ENCODE data around the gene PSMD8. TPM values are rescaled to one million over a fixed set of nuclear protein-coding genes. Genes with fewer than 3 reads are reported as not detected.
"Not testable (repeated sequence)": the region's sequence is repeated elsewhere in the genome, so short reads cannot be mapped to it uniquely, and the experiment has no call there.

The PSMD8 gene
- total RNA-seq, 2 donors from 2014 or later, result 173 to 178 TPM

DNA sequence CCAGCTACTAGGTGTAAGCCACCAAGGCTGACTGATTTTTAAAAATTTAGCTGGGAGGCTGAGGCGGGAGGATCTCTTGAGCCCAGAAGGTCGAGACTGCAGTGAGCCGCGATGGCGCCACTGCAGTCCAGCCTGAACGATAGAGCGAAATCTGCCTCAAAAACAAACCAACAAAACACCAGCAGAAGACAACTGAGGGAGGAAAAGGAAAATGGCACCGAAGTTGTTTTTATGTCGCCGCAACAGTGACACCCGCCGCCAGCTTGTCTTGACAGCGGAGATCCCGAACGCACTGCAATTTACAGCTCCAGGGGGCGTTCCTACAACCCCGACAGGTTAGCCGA is 28.2 kb downstream of the PSMD8 start:
- DNase-seq (ENCODE audit: low spot score), result no peak
- Histone ChIP-seq H3K36me3 (no peaks in the 10 kb centered on the region), H3K4me3 (peak overlapping the region; percentile 89), H3K9me3 (no peaks in the 10 kb centered on the region), H3K4me1 (ENCODE audit: control insufficient read depth in 1 of 2, low read depth in 2 of 2) (peaks cover 0 to 11% of the 10 kb centered on the region in 2 donors), H3K27me3 (replicated peaks; ENCODE audit: insufficient read depth) (peaks cover 3% of the 10 kb centered on the region), H3K27ac (peak overlapping the region in 1 of 2 donors; percentile 34)
- TF ChIP-seq, protein P1, sequence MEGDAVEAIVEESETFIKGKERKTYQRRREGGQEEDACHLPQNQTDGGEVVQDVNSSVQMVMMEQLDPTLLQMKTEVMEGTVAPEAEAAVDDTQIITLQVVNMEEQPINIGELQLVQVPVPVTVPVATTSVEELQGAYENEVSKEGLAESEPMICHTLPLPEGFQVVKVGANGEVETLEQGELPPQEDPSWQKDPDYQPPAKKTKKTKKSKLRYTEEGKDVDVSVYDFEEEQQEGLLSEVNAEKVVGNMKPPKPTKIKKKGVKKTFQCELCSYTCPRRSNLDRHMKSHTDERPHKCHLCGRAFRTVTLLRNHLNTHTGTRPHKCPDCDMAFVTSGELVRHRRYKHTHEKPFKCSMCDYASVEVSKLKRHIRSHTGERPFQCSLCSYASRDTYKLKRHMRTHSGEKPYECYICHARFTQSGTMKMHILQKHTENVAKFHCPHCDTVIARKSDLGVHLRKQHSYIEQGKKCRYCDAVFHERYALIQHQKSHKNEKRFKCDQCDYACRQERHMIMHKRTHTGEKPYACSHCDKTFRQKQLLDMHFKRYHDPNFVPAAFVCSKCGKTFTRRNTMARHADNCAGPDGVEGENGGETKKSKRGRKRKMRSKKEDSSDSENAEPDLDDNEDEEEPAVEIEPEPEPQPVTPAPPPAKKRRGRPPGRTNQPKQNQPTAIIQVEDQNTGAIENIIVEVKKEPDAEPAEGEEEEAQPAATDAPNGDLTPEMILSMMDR (IDR thresholded peaks at IDR 0.05), result no peak
- peak; percentile 16 for ATAC-seq (ENCODE audit: insufficient number of reproducible peaks, low FRiP score, low read depth)

DNA sequence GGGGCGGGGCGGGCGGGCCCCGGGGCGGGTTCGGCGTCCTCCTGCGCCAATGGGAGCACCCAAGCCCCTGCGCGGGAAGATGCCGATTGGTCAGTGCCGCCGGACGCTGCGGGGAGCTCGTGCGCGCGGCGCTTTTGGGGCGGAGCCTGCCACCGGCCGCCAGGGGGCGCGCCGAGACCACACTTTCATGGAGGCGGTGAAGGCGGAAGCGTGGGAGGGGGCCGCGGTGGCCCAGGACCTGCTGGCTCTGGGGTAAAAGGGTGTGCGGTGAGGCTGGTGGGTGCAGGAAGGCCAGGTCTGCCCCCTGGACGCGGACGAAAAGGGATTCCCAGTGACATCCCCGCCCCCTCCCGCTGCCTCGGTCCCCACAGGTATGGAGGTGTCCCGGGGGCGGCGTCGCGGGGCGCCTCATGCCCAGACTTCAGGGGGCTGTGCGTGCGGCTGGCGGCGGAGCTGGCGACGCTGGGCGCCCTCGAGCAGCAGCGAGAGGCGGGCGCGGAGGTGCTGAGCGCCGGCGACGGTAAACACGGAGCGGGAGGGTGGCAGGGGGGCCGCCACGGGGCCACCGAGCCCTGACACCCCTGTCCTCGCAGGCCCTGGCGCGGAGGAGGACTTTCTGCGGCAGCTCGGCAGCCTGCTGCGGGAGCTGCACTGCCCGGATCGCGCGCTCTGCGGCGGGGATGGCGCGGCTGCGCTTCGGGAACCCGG is 28.8 kb downstream of the PSMD8 start, which contains the start of gene FAM98C:
Gene FAM98C, plus strand, starts transcription at position 127 of the 708 bp plus-strand sequence. Its CDS starts 61 bp downstream, at position 188.
- ATAC-seq (ENCODE audit: insufficient number of reproducible peaks, low FRiP score, low read depth), result peak; percentile 96
- DNase-seq (ENCODE audit: low spot score), result peak; percentile 73
- no peaks in the 10 kb centered on the region for H3K36me3 ChIP-seq
- H3K27ac ChIP-seq, result peak within 1 kb of the TSS; percentile 57 to 59
- H3K27me3 ChIP-seq (replicated peaks; ENCODE audit: insufficient read depth), result peaks cover 3% of the 10 kb centered on the region
- H3K4me1 ChIP-seq (ENCODE audit: control insufficient read depth in 1 of 2, low read depth in 2 of 2), result peaks cover 0 to 11% of the 10 kb centered on the region in 2 donors
- TF ChIP-seq, protein P1 (IDR thresholded peaks at IDR 0.05), result peak; percentile 98
- peak within 1 kb of the TSS; percentile 89 for H3K4me3 ChIP-seq
- no peaks in the 10 kb centered on the region for H3K9me3 ChIP-seq

DNA sequence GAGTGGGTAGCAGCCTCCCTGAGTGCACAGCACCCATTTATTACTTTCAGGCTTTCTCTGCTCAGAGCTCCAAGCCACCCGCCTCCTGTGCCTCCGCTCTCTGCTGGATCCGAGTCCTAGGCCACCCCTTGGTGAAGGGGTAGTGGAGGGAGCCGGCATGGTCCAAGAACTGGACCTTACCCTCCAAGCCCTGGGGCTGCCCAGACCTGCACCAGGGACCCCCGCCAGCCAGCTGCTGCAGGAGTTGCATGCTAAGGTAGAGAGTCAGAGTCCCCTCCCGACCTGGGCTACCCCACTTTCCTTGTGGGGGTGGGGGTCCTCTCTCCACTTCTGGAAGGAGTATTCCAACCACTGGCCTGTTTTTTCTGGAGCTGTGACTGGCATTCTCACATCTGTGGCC is 30.5 kb downstream of the PSMD8 start:
- DNase-seq (ENCODE audit: low spot score), result no peak

DNA sequence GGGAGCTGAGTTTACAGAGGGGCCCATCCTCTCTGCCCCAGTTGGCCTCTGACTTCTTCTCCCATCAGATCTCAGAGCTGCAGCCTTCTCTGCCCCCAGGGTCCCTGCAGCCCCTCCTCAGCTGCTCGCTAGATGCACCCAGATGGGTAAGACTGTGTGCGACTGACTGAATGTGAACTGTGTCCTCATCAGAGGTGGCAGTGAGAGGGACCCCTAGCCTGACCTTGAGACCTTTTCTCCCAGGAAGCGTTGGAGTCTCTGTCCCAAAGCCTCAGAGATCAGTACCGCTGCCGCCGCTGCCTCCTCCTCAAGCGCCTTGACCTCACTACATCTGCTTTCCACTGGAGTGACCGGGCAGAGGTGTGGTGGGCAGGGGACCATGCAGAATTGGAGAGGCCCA is 30.9 kb downstream of the PSMD8 start:
- H3K27me3 ChIP-seq (replicated peaks; ENCODE audit: insufficient read depth), result peaks cover under 1% of the 10 kb centered on the region
- no peak for ATAC-seq (ENCODE audit: insufficient number of reproducible peaks, low FRiP score, low read depth)
- H3K9me3 ChIP-seq, result no peaks in the 10 kb centered on the region
- no peaks in the 10 kb centered on the region for H3K36me3 ChIP-seq
- no peak overlapping the region for H3K27ac ChIP-seq
- no peak for DNase-seq (ENCODE audit: low spot score)
- TF ChIP-seq, protein P1 (IDR thresholded peaks at IDR 0.05), result no peak
- H3K4me1 ChIP-seq (ENCODE audit: control insufficient read depth in 1 of 2, low read depth in 2 of 2), result peaks cover 0 to 11% of the 10 kb centered on the region in 2 donors
- no peak overlapping the region for H3K4me3 ChIP-seq

More for the DNA sequence above, 30.5 kb downstream of the PSMD8 start:
- Histone ChIP-seq H3K27ac (no peak overlapping the region), H3K9me3 (no peaks in the 10 kb centered on the region), H3K4me3 (no peak overlapping the region), H3K27me3 (replicated peaks; ENCODE audit: insufficient read depth) (peaks cover 3% of the 10 kb centered on the region), H3K4me1 (ENCODE audit: control insufficient read depth in 1 of 2, low read depth in 2 of 2) (peaks cover 0 to 11% of the 10 kb centered on the region in 2 donors), H3K36me3 (no peaks in the 10 kb centered on the region)
- no peak for ATAC-seq (ENCODE audit: insufficient number of reproducible peaks, low FRiP score, low read depth)
- TF ChIP-seq, protein P1 (IDR thresholded peaks at IDR 0.05), result no peak

DNA sequence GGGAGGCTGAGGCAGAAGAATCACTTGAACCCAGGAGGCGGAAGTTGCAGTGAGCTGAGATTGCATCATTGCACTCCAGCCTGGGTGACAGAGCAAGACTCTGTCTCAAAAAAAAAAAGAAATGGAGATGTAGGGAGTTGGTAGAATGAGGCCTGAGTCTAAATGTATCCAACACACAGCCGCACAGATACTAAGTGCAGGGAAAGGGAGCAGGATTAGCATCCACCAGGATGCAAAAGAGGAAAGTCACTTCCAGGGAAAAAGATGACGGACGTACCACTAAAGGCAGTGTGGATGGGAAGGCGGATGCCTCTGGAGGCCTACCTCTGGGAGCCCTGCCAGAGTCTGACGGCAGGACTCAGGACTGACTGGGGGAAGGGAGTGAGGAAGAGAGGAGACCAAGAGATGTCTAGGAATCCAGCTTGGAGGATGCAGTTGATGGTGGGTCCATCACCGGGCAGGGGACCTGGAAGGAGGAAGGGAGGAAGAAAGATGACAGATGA is 35.3 kb downstream of the PSMD8 start:
- no peaks in the 10 kb centered on the region for H3K4me1 ChIP-seq (ENCODE audit: control insufficient read depth in 1 of 2, low read depth in 2 of 2)
- no peak for DNase-seq (ENCODE audit: low spot score)
- H3K27ac ChIP-seq, result no peak overlapping the region
- H3K9me3 ChIP-seq, result no peaks in the 10 kb centered on the region
- no peak for ATAC-seq (ENCODE audit: insufficient number of reproducible peaks, low FRiP score, low read depth)
- TF ChIP-seq, protein P1 (IDR thresholded peaks at IDR 0.05), result no peak
- H3K27me3 ChIP-seq (replicated peaks; ENCODE audit: insufficient read depth), result no peaks in the 10 kb centered on the region
- H3K4me3 ChIP-seq, result no peak overlapping the region
- H3K36me3 ChIP-seq, result no peaks in the 10 kb centered on the region

DNA sequence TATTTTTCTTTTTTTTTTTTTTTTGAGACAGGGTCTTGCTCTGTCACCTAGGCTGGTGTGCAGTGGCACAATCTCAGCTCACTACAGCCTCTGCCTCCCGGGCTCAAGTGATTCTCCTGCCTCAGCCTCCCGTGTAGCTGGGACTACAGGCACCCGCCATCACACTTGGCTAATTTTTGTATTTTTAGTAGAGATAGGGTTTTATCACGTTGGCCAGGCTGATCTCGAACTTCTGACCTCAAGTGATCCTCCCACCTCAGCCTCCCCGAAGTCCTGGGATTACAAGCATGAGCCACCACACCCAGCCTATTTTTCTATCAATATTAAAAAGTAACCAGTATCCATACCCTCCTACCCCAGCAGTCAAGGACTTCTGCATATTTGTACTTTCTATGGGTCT is 36.0 kb downstream of the PSMD8 start:
- not testable (repeated sequence) for H3K36me3 ChIP-seq; H3K9me3 ChIP-seq; H3K4me1 ChIP-seq (ENCODE audit: control insufficient read depth in 1 of 2, low read depth in 2 of 2); DNase-seq (ENCODE audit: low spot score); H3K27ac ChIP-seq; H3K4me3 ChIP-seq; ATAC-seq (ENCODE audit: insufficient number of reproducible peaks, low FRiP score, low read depth); H3K27me3 ChIP-seq (replicated peaks; ENCODE audit: insufficient read depth)
